IMR-90 (cell line): ENCODE results near the gene PNPLA1. TPM values are rescaled to one million over a fixed set of nuclear protein-coding genes. Genes with fewer than 3 reads are reported as not detected.

Experiments
- ATAC-seq: fragments of 200-7000 bp; cut with Tn5 transposase; 2 replicates; pipeline ENCODE4 v1.9.1; 2020; ENCODE audit warnings: low read depth, mild to moderate bottlenecking, moderate library complexity
- BruUV-seq: library from RNA; stranded (reverse); fragments of 400-500 nt; replicated peaks from 2 replicates; lab custom pipeline; 2021; lab: Mats Ljungman, UMichigan
- CTCF ChIA-PET: fragments of 300-600 bp; formaldehyde crosslinking; extraction: SDS; loops from one replicate; lab custom pipeline; 2021; ENCODE audit warnings: antibody characterized with exemption; lab: Yijun Ruan, JAX
- POLR2A ChIA-PET: fragments of 300-600 bp; sonication (Branson Sonifier 250); formaldehyde crosslinking; loops from one replicate; lab custom pipeline; 2022; ENCODE audit warnings: antibody characterized with exemption; ENCODE audit not compliant: unreplicated experiment; lab: Charles Lee
- DNase-seq: peaks from one replicate; pipeline ENCODE4 v3.0.0; 2013
- H2AFZ ChIP-seq: replicated peaks from 2 replicates; pipeline ENCODE3; 2013; ENCODE audit warnings: low read length, mild to moderate bottlenecking; ENCODE audit not compliant: poor library complexity
- H2AK5ac ChIP-seq: 2 replicates; pipeline ENCODE4 v1.6.1; 2013; ENCODE audit warnings: low read depth, low read length, inconsistent platforms
- H2AK9ac ChIP-seq: replicated peaks from 2 replicates; pipeline ENCODE3; 2013; ENCODE audit warnings: mild to moderate bottlenecking, low read depth, low read length, moderate library complexity; ENCODE audit not compliant: poor library complexity
- H2BK120ac ChIP-seq: 2 replicates; pipeline ENCODE4 v1.6.1; 2013; ENCODE audit warnings: low read depth, low read length, inconsistent platforms
- H2BK15ac ChIP-seq: 3 replicates; pipeline ENCODE4 v1.6.1; 2013; ENCODE audit warnings: low read depth, low read length, inconsistent platforms
- H2BK20ac ChIP-seq: 2 replicates; pipeline ENCODE4 v1.6.1; 2013; ENCODE audit warnings: low read depth, mild to moderate bottlenecking, inconsistent platforms, low read length, moderate library complexity
- H2BK5ac ChIP-seq: 2 replicates; pipeline ENCODE4 v1.6.1; 2013; ENCODE audit warnings: mild to moderate bottlenecking, low read depth, low read length, inconsistent platforms; ENCODE audit not compliant: poor library complexity, severe bottlenecking
- H3K14ac ChIP-seq: replicated peaks from 2 replicates; pipeline ENCODE4 v1.6.1; 2013; ENCODE audit warnings: low read depth, low read length, inconsistent platforms
- H3K18ac ChIP-seq: 2 replicates; pipeline ENCODE4 v1.6.1; 2013; ENCODE audit warnings: low read depth, low read length, control low read depth
- H3K23ac ChIP-seq: 2 replicates; pipeline ENCODE4 v1.6.1; 2013; ENCODE audit warnings: low read depth, low read length, inconsistent platforms
- H3K27ac ChIP-seq: 2 replicates; pipeline ENCODE4 v1.5.1; 2013; ENCODE audit warnings: mild to moderate bottlenecking, control low read depth, low read length; ENCODE audit not compliant: insufficient read depth
- H3K27me3 ChIP-seq: 2 replicates; pipeline ENCODE4 v1.6.1; 2013; ENCODE audit warnings: low read length; ENCODE audit not compliant: control insufficient read depth, insufficient read depth
- H3K36me3 ChIP-seq: 2 replicates; pipeline ENCODE4 v1.6.1; 2013; ENCODE audit warnings: low read length, mixed read lengths; ENCODE audit not compliant: control insufficient read depth, insufficient read depth
- H3K4ac ChIP-seq: 2 replicates; pipeline ENCODE4 v1.6.1; 2013; ENCODE audit warnings: low read depth, low read length, inconsistent platforms
- H3K4me1 ChIP-seq: 2 replicates; pipeline ENCODE4 v1.6.1; 2013; ENCODE audit warnings: low read length, mixed read lengths; ENCODE audit not compliant: control insufficient read depth, insufficient read depth
- H3K4me2 ChIP-seq: 2 replicates; pipeline ENCODE4 v1.6.1; 2013; ENCODE audit warnings: low read depth, mild to moderate bottlenecking, control low read depth, low read length, moderate library complexity
- H3K4me3 ChIP-seq: 2 replicates; pipeline ENCODE4 v1.5.1; 2013; ENCODE audit warnings: low read depth, mild to moderate bottlenecking, control low read depth, low read length, moderate library complexity; ENCODE audit not compliant: insufficient read depth
- H3K56ac ChIP-seq: 2 replicates; pipeline ENCODE4 v1.6.1; 2013; ENCODE audit warnings: low read length, inconsistent platforms; ENCODE audit not compliant: insufficient read depth; ENCODE audit errors: extremely low read depth
- H3K79me1 ChIP-seq, 2 experiments: 2 replicates each; pipeline ENCODE4 v1.6.1; 2013; ENCODE audit warnings: low read length in 2 of 2, inconsistent platforms in 1 of 2, low read depth in 1 of 2
- H3K9ac ChIP-seq: 2 replicates; pipeline ENCODE4 v1.6.1; 2013; ENCODE audit warnings: low read depth, low read length, control low read depth
- H3K9me1 ChIP-seq: 2 replicates; pipeline ENCODE4 v1.6.1; 2013; ENCODE audit warnings: low read length, inconsistent platforms; ENCODE audit not compliant: insufficient read depth
- H3K9me3 ChIP-seq: 2 replicates; pipeline ENCODE4 v1.6.1; 2013; ENCODE audit warnings: low read length; ENCODE audit not compliant: control insufficient read depth, insufficient read depth
- H4K20me1 ChIP-seq: 2 replicates; pipeline ENCODE4 v1.6.1; 2013; ENCODE audit warnings: low read length, inconsistent platforms; ENCODE audit not compliant: insufficient read depth
- H4K5ac ChIP-seq: 2 replicates; pipeline ENCODE4 v1.6.1; 2013; ENCODE audit warnings: mild to moderate bottlenecking, low read depth, low read length, control low read depth
- H4K8ac ChIP-seq, 2 experiments: 2 replicates each; pipeline ENCODE4 v1.6.1; 2013; ENCODE audit warnings: low read depth in 2 of 2, low read length in 2 of 2, control low read depth in 1 of 2, inconsistent platforms in 1 of 2
- H4K91ac ChIP-seq: 2 replicates; pipeline ENCODE4 v1.6.1; 2013; ENCODE audit warnings: low read depth, low read length, inconsistent platforms; ENCODE audit not compliant: insufficient read depth
- BHLHE40 ChIP-seq: fragments of 150-350 bp; IDR thresholded peaks from 2 replicates; pipeline ENCODE4 v1.6.1; 2016; ENCODE audit warnings: mild to moderate bottlenecking, low read depth, low read length
- CEBPB ChIP-seq: IDR thresholded peaks from 2 replicates; pipeline ENCODE4 v1.6.1; 2012; ENCODE audit warnings: low read depth, low read length, improper control_type of control experiment
- CHD1 ChIP-seq: IDR thresholded peaks from 2 replicates; pipeline ENCODE4 v1.6.1; 2012; ENCODE audit warnings: low read depth, low read length, improper control_type of control experiment
- CTCF ChIP-seq: conservative IDR thresholded peaks from 2 replicates; pipeline ENCODE4 v1.5.1; 2012; ENCODE audit warnings: mild to moderate bottlenecking, low read depth, low read length, improper control_type of control experiment
- FOS ChIP-seq: fragments of 150-350 bp; IDR thresholded peaks from 2 replicates; pipeline ENCODE4 v1.6.1; 2016; ENCODE audit warnings: low read depth, low read length
- MAFK ChIP-seq: IDR thresholded peaks from 2 replicates; pipeline ENCODE4 v1.6.1; 2012; ENCODE audit warnings: low read depth, low read length, improper control_type of control experiment
- MAZ ChIP-seq: IDR thresholded peaks from 2 replicates; pipeline ENCODE4 v1.6.1; 2012; ENCODE audit warnings: low read depth, mild to moderate bottlenecking, low read length, improper control_type of control experiment, moderate library complexity, borderline replicate concordance
- MXI1 ChIP-seq: IDR thresholded peaks from 2 replicates; pipeline ENCODE4 v1.6.1; 2012; ENCODE audit warnings: low read depth, mild to moderate bottlenecking, low read length, moderate library complexity, borderline replicate concordance
- NFE2L2 ChIP-seq: fragments of 150-350 bp; IDR thresholded peaks from 2 replicates; pipeline ENCODE4 v1.6.1; 2016; ENCODE audit warnings: low read depth, mild to moderate bottlenecking, low read length
- POLR2A ChIP-seq: IDR thresholded peaks from 2 replicates; pipeline ENCODE4 v1.6.1; 2012; ENCODE audit warnings: mild to moderate bottlenecking, low read depth, low read length
- RAD21 ChIP-seq: IDR thresholded peaks from 2 replicates; pipeline ENCODE4 v1.6.1; 2012; ENCODE audit warnings: low read length, improper control_type of control experiment
- RCOR1 ChIP-seq: IDR thresholded peaks from 2 replicates; pipeline ENCODE4 v1.6.1; 2012; ENCODE audit warnings: mild to moderate bottlenecking, low read length, improper control_type of control experiment; ENCODE audit not compliant: insufficient replicate concordance
- RFX5 ChIP-seq: IDR thresholded peaks from 2 replicates; pipeline ENCODE4 v1.8.0; 2012; ENCODE audit warnings: low read depth, mild to moderate bottlenecking, low read length, moderate library complexity
- SMC3 ChIP-seq: fragments of 150-350 bp; IDR thresholded peaks from 2 replicates; pipeline ENCODE4 v1.6.1; 2016; ENCODE audit warnings: low read depth, mild to moderate bottlenecking, antibody characterized with exemption, low read length, moderate library complexity
- USF2 ChIP-seq: fragments of 150-350 bp; IDR thresholded peaks from 2 replicates; pipeline ENCODE4 v1.6.1; 2017; ENCODE audit warnings: mild to moderate bottlenecking, antibody characterized with exemption, low read length, low read depth
- WGBS, 2 experiments: methylation state at CpG; one replicate each; pipeline versions ENCODE4 v1.1.5 to v1.1.7; 2013; ENCODE audit warnings: missing lambda C conversion rate in 2 of 2; ENCODE audit not compliant: insufficient read length in 1 of 2; ENCODE audit errors: extremely low coverage in 2 of 2; 5-methylcytosine and 5-hydroxymethylcytosine counted together
- dilution Hi-C: fragments of 300-500 bp; cut with HindIII; formaldehyde crosslinking; loops from one replicate; pipeline ENCODE4 v1.14.3; 2018; ENCODE audit warnings: low sequenced_read_pairs; ENCODE audit not compliant: unreplicated experiment
- in situ Hi-C: fragments of 300-500 bp; cut with MboI; formaldehyde crosslinking; loops from 3 replicates; pipeline ENCODE4 v1.14.3; 2019; ENCODE audit warnings: low sequenced_read_pairs, inconsistent platforms, mixed read lengths
- intact Hi-C: fragments of 100-400 bp; cut with micrococcal nuclease; formaldehyde crosslinking; loops from 2 replicates; pipeline ENCODE4 v1.10.0; 2022
- polyA plus RNA-seq, 3 experiments: library from polyadenylated mRNA; depleted of rRNA; stranded (reverse); fragments of >200 nt; gene quantifications; 2 replicates each; pipeline ENCODE4 v1.2.3, GENCODE V29; 2012; ENCODE audit warnings: low replicate concordance in 1 of 3
- total RNA-seq: library from RNA; depleted of rRNA; stranded (reverse); fragments of >200 nt; gene quantifications from 2 replicates; pipeline ENCODE4 v1.2.3, GENCODE V29; 2012
- TF ChIP-seq, protein P1 (sequence below): fragments of 150-350 bp; IDR thresholded peaks from 2 replicates; pipeline ENCODE4 v1.6.1; 2016; ENCODE audit warnings: low read depth, mild to moderate bottlenecking, low read length, moderate library complexity, borderline replicate concordance

Gene PNPLA1
- total and polyA plus RNA-seq, 2 of the 4 experiments (the other 2 are of a cell fraction), result not detected

- Histone ChIP-seq H3K14ac (no peak overlapping the region), H2AK5ac (no peak overlapping the region), H4K5ac (no peak overlapping the region), H3K23ac (no peak overlapping the region), H3K56ac (no peak overlapping the region), H3K79me1 (no peaks in the 10 kb centered on the region), H4K20me1 (no peaks in the 10 kb centered on the region; the same call in 1 of the 2 replicates), H4K8ac (no peak overlapping the region), H2AK9ac (no peak overlapping the region), H2BK15ac (no peak overlapping the region), H3K36me3 (no peaks in the 10 kb centered on the region), H2BK20ac (no peak overlapping the region), H4K91ac (no peak overlapping the region), H3K18ac (no peak overlapping the region), H2BK120ac (no peak overlapping the region), H3K9ac (no peak overlapping the region), H3K4ac (no peak overlapping the region), H3K4me3 (no peak overlapping the region), H3K4me2 (no peak overlapping the region), H3K27ac (no peak overlapping the region), H2AFZ (no peak overlapping the region), H2BK5ac (no peak overlapping the region), H3K9me1 (no peaks in the 10 kb centered on the region), H3K9me3 (no peaks in the 10 kb centered on the region), H3K27me3 (peaks cover 67% of the 10 kb centered on the region), H3K4me1 (no peaks in the 10 kb centered on the region)
- ChIA-PET POLR2A (no interaction called here), CTCF (no interaction called here)
- BruUV-seq, result no TSS peak
- in situ Hi-C loops (no loop called here), dilution Hi-C loops (no loop called here), intact Hi-C loops (no loop called here)
- no CpG with 5 or more reads among the region's 6 CpGs for WGBS, 2 experiments
- no peak for TF ChIP-seq NFE2L2
- TF ChIP-seq, protein P1, sequence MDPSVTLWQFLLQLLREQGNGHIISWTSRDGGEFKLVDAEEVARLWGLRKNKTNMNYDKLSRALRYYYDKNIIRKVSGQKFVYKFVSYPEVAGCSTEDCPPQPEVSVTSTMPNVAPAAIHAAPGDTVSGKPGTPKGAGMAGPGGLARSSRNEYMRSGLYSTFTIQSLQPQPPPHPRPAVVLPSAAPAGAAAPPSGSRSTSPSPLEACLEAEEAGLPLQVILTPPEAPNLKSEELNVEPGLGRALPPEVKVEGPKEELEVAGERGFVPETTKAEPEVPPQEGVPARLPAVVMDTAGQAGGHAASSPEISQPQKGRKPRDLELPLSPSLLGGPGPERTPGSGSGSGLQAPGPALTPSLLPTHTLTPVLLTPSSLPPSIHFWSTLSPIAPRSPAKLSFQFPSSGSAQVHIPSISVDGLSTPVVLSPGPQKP, result no peak
- no peak for TF ChIP-seq BHLHE40
- no peak for TF ChIP-seq RCOR1
- no peak for TF ChIP-seq MXI1
- TF ChIP-seq USF2, result no peak
- TF ChIP-seq SMC3, result no peak
- no peak for TF ChIP-seq CHD1
- TF ChIP-seq RFX5, result no peak
- TF ChIP-seq CEBPB, result no peak
- TF ChIP-seq MAFK, result no peak
- TF ChIP-seq MAZ, result no peak
- TF ChIP-seq CTCF, result no peak
- no peak for TF ChIP-seq FOS
- TF ChIP-seq POLR2A, result no peak
- TF ChIP-seq RAD21, result no peak
- DNase-seq (no peak), ATAC-seq (no peak)
These were observed 49.0 kb downstream of the PNPLA1 start for GRCh38 chr6:36318690-36319435.
